Measurements from ENCODE around the gene CFAP61.

CFAP61 gene

DNA sequence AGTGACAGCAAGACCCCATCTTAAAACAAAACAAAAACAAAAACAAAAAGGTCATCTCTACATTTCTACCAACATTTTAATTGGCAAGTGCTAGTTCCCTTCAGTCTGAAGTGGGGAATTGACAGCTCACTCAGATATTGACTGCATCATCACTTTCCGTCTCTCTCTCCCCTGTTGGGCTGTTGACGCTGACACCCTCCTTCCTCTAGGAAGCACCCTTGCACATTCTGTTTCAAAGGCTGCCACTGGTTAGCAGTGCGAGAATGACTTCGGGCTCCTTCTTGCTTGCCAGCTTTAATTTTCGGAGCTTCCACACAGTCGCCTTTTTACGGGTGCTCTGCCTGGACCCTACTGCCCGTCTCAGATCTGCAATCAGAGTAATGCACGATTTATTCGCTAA lies 218.9 kb downstream of the CFAP61 start:
- Histone ChIP-seq H3K4me3 (ENCODE audit: low read depth, low read length) (no peak overlapping the region), H3K27ac (no peak overlapping the region), H3K36me3 (no peaks in the 10 kb centered on the region), H3K27me3 (ENCODE audit: insufficient read depth, low read depth, severe bottlenecking) (no peaks in the 10 kb centered on the region), H3K9me3 (ENCODE audit: severe bottlenecking) (no peaks in the 10 kb centered on the region)
- TF ChIP-seq, protein P1, sequence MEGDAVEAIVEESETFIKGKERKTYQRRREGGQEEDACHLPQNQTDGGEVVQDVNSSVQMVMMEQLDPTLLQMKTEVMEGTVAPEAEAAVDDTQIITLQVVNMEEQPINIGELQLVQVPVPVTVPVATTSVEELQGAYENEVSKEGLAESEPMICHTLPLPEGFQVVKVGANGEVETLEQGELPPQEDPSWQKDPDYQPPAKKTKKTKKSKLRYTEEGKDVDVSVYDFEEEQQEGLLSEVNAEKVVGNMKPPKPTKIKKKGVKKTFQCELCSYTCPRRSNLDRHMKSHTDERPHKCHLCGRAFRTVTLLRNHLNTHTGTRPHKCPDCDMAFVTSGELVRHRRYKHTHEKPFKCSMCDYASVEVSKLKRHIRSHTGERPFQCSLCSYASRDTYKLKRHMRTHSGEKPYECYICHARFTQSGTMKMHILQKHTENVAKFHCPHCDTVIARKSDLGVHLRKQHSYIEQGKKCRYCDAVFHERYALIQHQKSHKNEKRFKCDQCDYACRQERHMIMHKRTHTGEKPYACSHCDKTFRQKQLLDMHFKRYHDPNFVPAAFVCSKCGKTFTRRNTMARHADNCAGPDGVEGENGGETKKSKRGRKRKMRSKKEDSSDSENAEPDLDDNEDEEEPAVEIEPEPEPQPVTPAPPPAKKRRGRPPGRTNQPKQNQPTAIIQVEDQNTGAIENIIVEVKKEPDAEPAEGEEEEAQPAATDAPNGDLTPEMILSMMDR (IDR thresholded peaks at IDR 0.05; ENCODE audit: low read depth, low read length) = no peak
- DNase-seq = no peak

DNA sequence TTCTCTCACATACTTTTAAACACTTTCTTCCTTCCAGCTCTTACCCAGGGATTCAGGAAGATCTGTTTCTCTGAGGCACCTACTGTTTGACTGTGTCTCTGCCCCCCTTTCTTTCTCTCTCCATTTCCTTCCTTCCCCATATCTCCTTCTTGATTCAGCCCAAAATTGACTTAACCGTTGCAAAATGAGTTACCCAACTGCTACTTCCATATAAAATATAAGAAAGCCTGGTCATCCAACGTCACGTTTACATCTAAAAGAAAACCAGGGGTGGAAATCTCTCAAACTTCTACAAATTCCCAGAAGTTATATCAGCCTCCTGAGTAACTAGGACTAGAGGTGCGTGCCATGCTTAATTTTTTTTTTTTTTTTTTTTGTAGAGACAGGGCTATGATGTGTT lies 220.4 kb downstream of the CFAP61 start:
- H3K4me3 ChIP-seq (ENCODE audit: low read depth, low read length) = no peak overlapping the region
- no peaks in the 10 kb centered on the region for H3K36me3 ChIP-seq
- H3K27me3 ChIP-seq (ENCODE audit: insufficient read depth, low read depth, severe bottlenecking) = no peaks in the 10 kb centered on the region
- H3K9me3 ChIP-seq (ENCODE audit: severe bottlenecking) = no peaks in the 10 kb centered on the region
- TF ChIP-seq, protein P1 (IDR thresholded peaks at IDR 0.05; ENCODE audit: low read depth, low read length) = no peak
- H3K27ac ChIP-seq = no peak overlapping the region
- no peak for DNase-seq

DNA sequence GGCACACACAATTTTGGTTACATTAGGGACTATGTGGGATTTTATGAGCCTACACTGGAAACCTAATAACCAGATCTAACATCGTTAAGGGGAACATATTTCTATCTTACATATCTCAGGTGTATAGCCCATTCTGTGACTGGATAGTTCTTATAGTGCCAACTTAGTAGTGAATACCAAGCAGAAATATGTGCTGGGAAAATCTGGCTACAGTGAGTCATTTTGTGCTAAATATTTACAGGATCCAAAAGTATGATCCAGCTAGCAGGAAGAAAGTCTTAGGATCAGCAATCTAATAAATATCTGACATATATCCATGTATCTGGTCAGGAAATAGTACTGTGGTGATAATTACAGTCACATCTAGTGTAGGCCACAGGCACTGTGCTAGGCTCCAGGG lies 221.0 kb downstream of the CFAP61 start:
- Histone ChIP-seq H3K36me3 (no peaks in the 10 kb centered on the region), H3K27me3 (ENCODE audit: insufficient read depth, low read depth, severe bottlenecking) (no peaks in the 10 kb centered on the region), H3K4me3 (ENCODE audit: low read depth, low read length) (no peak overlapping the region), H3K9me3 (ENCODE audit: severe bottlenecking) (no peaks in the 10 kb centered on the region), H3K27ac (no peak overlapping the region)
- TF ChIP-seq, protein P1 (IDR thresholded peaks at IDR 0.05; ENCODE audit: low read depth, low read length) = no peak
- DNase-seq = no peak

DNA sequence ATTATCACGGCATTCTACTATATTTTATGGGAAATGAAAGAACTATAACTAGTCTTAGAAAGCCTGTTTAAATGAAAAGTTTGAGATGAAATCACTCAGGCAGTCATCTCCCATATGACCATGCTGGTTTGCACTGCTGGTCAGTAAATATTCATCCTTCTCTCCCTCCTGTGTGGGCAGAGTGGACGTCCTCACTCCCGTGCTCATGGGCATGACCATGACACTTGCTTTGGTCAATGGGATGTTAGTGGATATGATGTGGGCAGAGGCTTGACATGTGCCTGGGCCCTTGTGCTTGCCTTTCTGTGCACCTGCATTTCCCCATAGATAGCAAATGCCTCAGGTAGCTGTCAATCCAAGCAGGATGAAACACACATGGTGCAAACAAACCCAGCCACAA lies 222.5 kb downstream of the CFAP61 start:
- H3K36me3 ChIP-seq = no peaks in the 10 kb centered on the region
- H3K27ac ChIP-seq = no peak overlapping the region
- H3K27me3 ChIP-seq (ENCODE audit: insufficient read depth, low read depth, severe bottlenecking) = no peaks in the 10 kb centered on the region
- no peak for DNase-seq
- TF ChIP-seq, protein P1 (IDR thresholded peaks at IDR 0.05; ENCODE audit: low read depth, low read length) = no peak
- H3K9me3 ChIP-seq (ENCODE audit: severe bottlenecking) = no peaks in the 10 kb centered on the region
- H3K4me3 ChIP-seq (ENCODE audit: low read depth, low read length) = no peak overlapping the region

DNA sequence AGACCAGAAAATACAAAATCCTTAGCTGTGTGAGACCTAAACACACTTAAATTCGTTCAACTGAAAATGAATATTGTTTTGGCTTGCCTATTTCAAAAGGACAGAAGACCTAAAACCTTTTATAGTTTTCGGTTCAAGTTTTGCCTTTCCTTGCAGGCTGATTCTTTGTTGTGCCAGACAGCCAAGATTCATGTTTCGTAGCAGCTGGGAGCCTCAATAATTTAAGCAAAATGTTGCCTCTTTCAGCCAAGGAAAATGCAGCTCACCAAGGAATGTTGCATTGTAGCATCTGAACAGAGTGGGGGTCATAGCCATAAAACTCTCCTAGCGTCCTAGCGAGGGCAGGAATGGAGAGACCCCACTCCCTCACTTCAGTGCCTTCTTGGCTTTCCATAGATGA lies 223.3 kb downstream of the CFAP61 start:
- TF ChIP-seq, protein P1 (IDR thresholded peaks at IDR 0.05; ENCODE audit: low read depth, low read length) = no peak
- Histone ChIP-seq H3K36me3 (no peaks in the 10 kb centered on the region), H3K27me3 (ENCODE audit: insufficient read depth, low read depth, severe bottlenecking) (no peaks in the 10 kb centered on the region), H3K4me3 (ENCODE audit: low read depth, low read length) (no peak overlapping the region), H3K9me3 (ENCODE audit: severe bottlenecking) (peaks cover 2% of the 10 kb centered on the region), H3K27ac (no peak overlapping the region)
- DNase-seq = no peak

DNA sequence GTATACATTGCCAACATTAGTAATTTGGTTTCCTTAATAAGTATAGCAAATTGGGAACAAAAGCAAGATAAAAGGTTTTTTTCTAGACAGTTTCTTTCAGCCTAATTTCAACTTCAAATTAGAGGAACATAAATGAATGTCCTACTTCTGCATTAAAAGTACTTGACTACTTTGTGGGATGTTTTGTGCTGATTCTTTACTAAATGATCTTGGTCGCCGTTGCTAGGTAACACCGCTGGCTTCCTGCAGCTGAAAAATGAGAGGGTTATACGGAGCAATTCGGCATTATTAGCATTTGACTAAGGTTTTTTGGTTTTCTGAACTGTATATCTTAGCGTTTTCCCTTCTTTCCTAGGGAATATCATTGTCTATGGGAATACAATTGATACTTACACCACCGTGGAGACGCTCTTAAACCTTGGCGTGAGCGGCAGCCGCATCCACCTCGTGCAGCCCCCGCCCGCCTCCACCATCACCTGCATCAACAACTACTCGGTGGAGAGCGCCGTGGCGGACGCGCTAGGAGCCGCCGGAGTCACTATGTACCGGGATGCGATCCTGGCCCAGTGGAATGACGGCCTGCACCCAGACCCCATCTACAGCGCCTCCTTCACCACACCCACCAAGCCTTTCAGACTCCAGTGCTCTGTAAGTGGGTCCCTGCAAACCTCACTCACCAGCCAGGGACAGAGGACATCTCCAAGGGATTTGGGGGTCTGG lies 224.6 kb downstream of the CFAP61 start:
- H3K27me3 ChIP-seq (ENCODE audit: insufficient read depth, low read depth, severe bottlenecking) = no peaks in the 10 kb centered on the region
- DNase-seq = no peak
- H3K27ac ChIP-seq = no peak overlapping the region
- H3K4me3 ChIP-seq (ENCODE audit: low read depth, low read length) = no peak overlapping the region
- TF ChIP-seq, protein P1 (IDR thresholded peaks at IDR 0.05; ENCODE audit: low read depth, low read length) = no peak
- no peaks in the 10 kb centered on the region for H3K36me3 ChIP-seq
- H3K9me3 ChIP-seq (ENCODE audit: severe bottlenecking) = peaks cover 2% of the 10 kb centered on the region
